ENCODE results near the gene MAPK12.

MAPK12 gene

DNA sequence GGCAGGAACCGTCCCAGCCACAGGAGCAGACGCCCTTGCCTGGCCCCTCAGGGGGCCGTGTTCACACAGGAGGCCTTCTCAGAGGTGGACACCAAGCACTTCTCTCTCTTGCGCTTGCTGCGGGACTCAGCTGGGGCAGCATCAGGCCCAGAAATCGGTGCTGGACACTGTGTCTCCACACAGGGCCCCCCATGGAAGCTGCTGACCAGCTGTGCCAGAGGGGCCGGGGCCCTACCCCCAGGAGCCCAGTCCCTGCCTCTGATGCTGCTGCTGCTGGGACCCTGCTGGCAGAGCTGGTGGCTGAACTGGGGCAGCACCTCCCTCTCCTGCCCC lies 42.0 kb upstream of the MAPK12 start:
- H4K20me1 ChIP-seq (ENCODE audit: insufficient read depth, low read length, poor library complexity, severe bottlenecking): peaks cover 10% of the 10 kb centered on the region
- no peak for TF ChIP-seq EZH2phosphoT487 (IDR thresholded peaks at IDR 0.05; ENCODE audit: borderline replicate concordance)
- no peak for TF ChIP-seq CTCF (conservative IDR thresholded peaks at IDR 0.05; ENCODE audit: low read length)
- H3K9ac ChIP-seq (ENCODE audit: low read depth, low read length, poor library complexity, severe bottlenecking): peak overlapping the region; percentile 63
- H3K36me3 ChIP-seq (ENCODE audit: insufficient read depth, low read length): no peaks in the 10 kb centered on the region
- H3K9me3 ChIP-seq (ENCODE audit: insufficient read depth, low read depth, low read length): no peaks in the 10 kb centered on the region
- no peaks in the 10 kb centered on the region for H3K9me2 ChIP-seq (replicated peaks; ENCODE audit: low read depth, low read length)
- H3K4me3 ChIP-seq (ENCODE audit: low read length, poor library complexity, severe bottlenecking): peak overlapping the region; percentile 64
- peaks cover 62% of the 10 kb centered on the region for H3K4me1 ChIP-seq (ENCODE audit: insufficient read depth, low read length, poor library complexity, severe bottlenecking)
- no peak overlapping the region for H2AFZ ChIP-seq (ENCODE audit: low read length)
- H3K27me3 ChIP-seq (ENCODE audit: insufficient read depth, low read length, poor library complexity, severe bottlenecking): no peaks in the 10 kb centered on the region
- H3F3A ChIP-seq (ENCODE audit: low read depth): 0 out of 2 replicates have a peak, but pooled peaks cover 4% of the 10 kb centered on the region
- peaks cover 50% of the 10 kb centered on the region for H3K79me2 ChIP-seq (ENCODE audit: insufficient read depth, low read length)
- H3K4me2 ChIP-seq (ENCODE audit: low read depth, low read length, poor library complexity, severe bottlenecking): peak overlapping the region; percentile 81

DNA sequence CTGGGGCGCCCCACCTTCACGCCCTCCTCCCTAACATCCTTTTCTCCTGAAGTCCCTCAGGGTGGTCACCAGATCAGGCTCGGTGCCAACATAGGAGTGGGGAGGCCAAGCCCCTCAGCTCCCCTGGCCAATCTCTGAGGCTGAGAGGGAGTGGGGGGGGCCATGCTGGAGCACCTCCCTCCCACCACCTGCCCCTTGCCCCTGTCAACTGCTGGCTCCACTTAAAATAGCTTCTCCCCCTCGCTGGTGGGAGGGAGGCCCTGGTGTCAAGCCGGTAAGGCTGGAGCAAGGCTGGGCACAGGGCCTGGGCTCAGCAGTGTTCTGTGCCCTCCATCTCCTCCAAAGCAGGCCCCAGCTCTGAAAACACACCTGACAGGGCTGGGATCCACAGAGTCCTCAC lies 41.1 kb upstream of the MAPK12 start:
- no peaks in the 10 kb centered on the region for H3F3A ChIP-seq (ENCODE audit: low read depth)
- peak overlapping the region; percentile 81 for H3K4me2 ChIP-seq (ENCODE audit: low read depth, low read length, poor library complexity, severe bottlenecking)
- peaks cover 50% of the 10 kb centered on the region for H3K79me2 ChIP-seq (ENCODE audit: insufficient read depth, low read length)
- no peaks in the 10 kb centered on the region for H3K27me3 ChIP-seq (ENCODE audit: insufficient read depth, low read length, poor library complexity, severe bottlenecking)
- H3K4me1 ChIP-seq (ENCODE audit: insufficient read depth, low read length, poor library complexity, severe bottlenecking): peaks cover 55% of the 10 kb centered on the region
- no peaks in the 10 kb centered on the region for H3K36me3 ChIP-seq (ENCODE audit: insufficient read depth, low read length)
- TF ChIP-seq CTCF (conservative IDR thresholded peaks at IDR 0.05; ENCODE audit: low read length) (no peak), EZH2phosphoT487 (IDR thresholded peaks at IDR 0.05; ENCODE audit: borderline replicate concordance) (no peak)
- H3K4me3 ChIP-seq (ENCODE audit: low read length, poor library complexity, severe bottlenecking): no peak overlapping the region
- H2AFZ ChIP-seq (ENCODE audit: low read length): no peak overlapping the region
- H3K9me2 ChIP-seq (replicated peaks; ENCODE audit: low read depth, low read length): no peaks in the 10 kb centered on the region
- H3K9me3 ChIP-seq (ENCODE audit: insufficient read depth, low read depth, low read length): no peaks in the 10 kb centered on the region
- H3K9ac ChIP-seq (ENCODE audit: low read depth, low read length, poor library complexity, severe bottlenecking): peak overlapping the region; percentile 63
- peaks cover 10% of the 10 kb centered on the region for H4K20me1 ChIP-seq (ENCODE audit: insufficient read depth, low read length, poor library complexity, severe bottlenecking)

DNA sequence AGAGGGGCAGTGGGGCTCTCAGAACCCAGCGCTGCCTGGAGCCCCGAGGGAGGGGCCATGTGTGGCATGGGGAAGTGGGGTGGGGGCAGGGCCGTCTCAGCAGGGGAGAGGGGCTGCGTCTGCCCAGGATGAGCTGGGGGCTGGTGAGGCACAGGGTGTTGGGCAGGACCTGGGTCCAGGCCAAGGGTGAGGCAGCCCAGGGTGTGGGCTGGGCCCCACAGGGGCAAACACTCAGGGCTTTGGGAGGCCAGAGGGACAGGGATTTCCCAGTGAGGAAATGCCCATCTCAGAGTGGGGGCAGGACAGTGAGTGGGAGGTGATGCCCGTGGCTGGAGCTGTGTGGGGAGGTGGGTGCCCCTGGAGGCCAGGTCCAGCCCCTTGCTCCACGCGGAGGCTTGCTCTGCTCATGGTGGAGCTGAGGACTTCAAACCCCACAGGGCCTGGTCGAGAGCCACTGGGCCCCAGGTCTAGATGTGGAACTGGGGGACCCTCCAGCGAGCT lies 40.6 kb upstream of the MAPK12 start:
- no peaks in the 10 kb centered on the region for H3K36me3 ChIP-seq (ENCODE audit: insufficient read depth, low read length)
- H3K4me3 ChIP-seq (ENCODE audit: low read length, poor library complexity, severe bottlenecking): no peak overlapping the region
- H3K9me2 ChIP-seq (replicated peaks; ENCODE audit: low read depth, low read length): no peaks in the 10 kb centered on the region
- H3K9me3 ChIP-seq (ENCODE audit: insufficient read depth, low read depth, low read length): no peaks in the 10 kb centered on the region
- H4K20me1 ChIP-seq (ENCODE audit: insufficient read depth, low read length, poor library complexity, severe bottlenecking): peaks cover 10% of the 10 kb centered on the region
- no peaks in the 10 kb centered on the region for H3F3A ChIP-seq (ENCODE audit: low read depth)
- no peak overlapping the region for H2AFZ ChIP-seq (ENCODE audit: low read length)
- no peaks in the 10 kb centered on the region for H3K27me3 ChIP-seq (ENCODE audit: insufficient read depth, low read length, poor library complexity, severe bottlenecking)
- H3K9ac ChIP-seq (ENCODE audit: low read depth, low read length, poor library complexity, severe bottlenecking): no peak overlapping the region
- H3K4me1 ChIP-seq (ENCODE audit: insufficient read depth, low read length, poor library complexity, severe bottlenecking): peaks cover 55% of the 10 kb centered on the region
- peak overlapping the region; percentile 81 for H3K4me2 ChIP-seq (ENCODE audit: low read depth, low read length, poor library complexity, severe bottlenecking)
- H3K79me2 ChIP-seq (ENCODE audit: insufficient read depth, low read length): peaks cover 50% of the 10 kb centered on the region
- TF ChIP-seq EZH2phosphoT487 (IDR thresholded peaks at IDR 0.05; ENCODE audit: borderline replicate concordance) (no peak), CTCF (conservative IDR thresholded peaks at IDR 0.05; ENCODE audit: low read length) (no peak)
